Measurements from ENCODE around the gene NCOA3.

Gene NCOA3

GRCh38 chr20:47706345-47706744, 204.7 kb downstream of the NCOA3 start:
- in situ Hi-C loops (cut with MboI; ENCODE audit: low pct_unique_long_range_greater_than_20kb, low sequenced_read_pairs, unreplicated experiment): loop anchor here (25.0 kb wide), 1 partner anchor 906 kb away; no protein-coding TSS in a partner anchor
- no peak for DNase-seq (ENCODE audit: low spot score)
- no peak for TF ChIP-seq CTCF (IDR thresholded peaks at IDR 0.05; ENCODE audit: extremely low read depth, insufficient read depth, missing control alignments)

Measured in GM13977 (cell line).